Activated B cell treated with CpG ODN at 0.5 μM for 24 hours (primary cell): Measurements from ENCODE around the gene GCC2. TPM values are rescaled to one million over a fixed set of nuclear protein-coding genes. Genes with fewer than 3 reads are reported as not detected.
A peak's percentile ranks its signal among the peaks of the same experiment; 100 is the strongest.

ENCODE experiments used
- ATAC-seq: fragments of 200-7000 bp; cut with Tn5 transposase; one replicate; pipeline ENCODE4 v1.10.0; 2021; ENCODE audit warnings: low read depth, mild to moderate bottlenecking, moderate library complexity
- CTCF ChIA-PET: fragments of 350-600 bp; sonication (Branson Sonifier 250); formaldehyde crosslinking; loops from one replicate; lab custom pipeline; 2021; ENCODE audit warnings: antibody characterized with exemption; lab: Charles Lee
- POLR2A ChIA-PET: fragments of 350-600 bp; sonication (Branson Sonifier 250); formaldehyde crosslinking; loops from one replicate; lab custom pipeline; 2021; ENCODE audit warnings: antibody characterized with exemption; lab: Charles Lee
- DNase-seq: peaks from one replicate; pipeline ENCODE4 v3.0.0; 2022
- H3K27ac Mint-ChIP-seq: one replicate; pipeline ENCODE4 v1.8.0; 2020; ENCODE audit warnings: mixed read lengths
- H3K27me3 Mint-ChIP-seq: one replicate; pipeline ENCODE4 v1.8.0; 2021; ENCODE audit warnings: mixed read lengths
- H3K36me3 Mint-ChIP-seq: one replicate; pipeline ENCODE4 v1.8.0; 2021; ENCODE audit warnings: low read depth, mixed read lengths
- H3K4me1 Mint-ChIP-seq: one replicate; pipeline ENCODE4 v1.8.0; 2021; ENCODE audit warnings: mixed read lengths
- H3K4me3 Mint-ChIP-seq: one replicate; pipeline ENCODE4 v1.8.0; 2020; ENCODE audit warnings: mild to moderate bottlenecking, mixed read lengths
- H3K9me3 Mint-ChIP-seq: one replicate; pipeline ENCODE4 v1.8.0; 2020; ENCODE audit warnings: mixed read lengths
- CTCF ChIP-seq: fragments of 200-600 bp; IDR thresholded peaks from one replicate; pipeline ENCODE4 v1.8.0; 2022; ENCODE audit warnings: antibody characterized with exemption, mild to moderate bottlenecking
- intact Hi-C: fragments of 100-400 bp; cut with micrococcal nuclease; formaldehyde crosslinking; loops from one replicate; pipeline ENCODE4 v1.15.1; 2024
- total RNA-seq: library from RNA; stranded (reverse); gene quantifications from 2 replicates; pipeline ENCODE4 v1.2.3, GENCODE V29; 2022

Gene GCC2
- total RNA-seq, 1 donor from 2014 or later: 53.8 TPM

- CTCF ChIA-PET: no interaction called here
- intact Hi-C loops: no loop called here
- H3K4me1 Mint-ChIP-seq: peaks cover 41% of the 10 kb centered on the region
These were observed 11.5 kb downstream of the GCC2 start for GRCh38 chr2:108460345-108461037.

DNA sequence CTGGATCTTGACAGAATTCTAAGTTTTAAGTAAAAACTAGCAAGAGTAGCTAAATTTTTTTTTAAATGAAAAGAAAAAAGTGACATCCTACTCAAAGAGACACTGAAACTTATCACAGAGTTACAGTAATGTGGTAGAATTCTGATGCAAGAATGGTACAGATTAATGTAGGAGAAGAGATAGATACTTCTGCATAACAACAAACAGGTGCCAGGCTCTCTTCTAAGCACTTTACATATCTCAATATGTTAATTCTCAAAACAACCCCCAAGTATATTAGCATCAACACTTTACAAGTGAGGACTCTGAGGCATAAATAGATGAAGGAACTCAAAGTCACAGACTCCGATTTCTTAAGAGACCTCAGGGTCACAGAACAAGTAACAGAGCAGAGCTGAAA, 28.1 kb downstream of the GCC2 start:
- no peak for ATAC-seq
- ChIA-PET POLR2A (no interaction called here), CTCF (no interaction called here)
- no peak for DNase-seq
- no peaks in the 10 kb centered on the region for H3K9me3 Mint-ChIP-seq
- no peak overlapping the region for H3K27ac Mint-ChIP-seq
- no peaks in the 10 kb centered on the region for H3K4me1 Mint-ChIP-seq
- peaks cover 75% of the 10 kb centered on the region for H3K36me3 Mint-ChIP-seq
- intact Hi-C loops: no loop called here
- no peaks in the 10 kb centered on the region for H3K27me3 Mint-ChIP-seq
- H3K4me3 Mint-ChIP-seq: no peak overlapping the region
- TF ChIP-seq CTCF: no peak

More at GRCh38 chr2:108460345-108461037, 11.5 kb downstream of the GCC2 start:
- POLR2A ChIA-PET: no interaction called here
- H3K27me3 Mint-ChIP-seq: no peaks in the 10 kb centered on the region
- H3K36me3 Mint-ChIP-seq: peaks cover 86% of the 10 kb centered on the region
- H3K27ac Mint-ChIP-seq: peak overlapping the region; percentile 53
- ATAC-seq (no peak), DNase-seq (no peak)
- peaks cover 9% of the 10 kb centered on the region for H3K9me3 Mint-ChIP-seq
- H3K4me3 Mint-ChIP-seq: no peak overlapping the region
- TF ChIP-seq CTCF: no peak

DNA sequence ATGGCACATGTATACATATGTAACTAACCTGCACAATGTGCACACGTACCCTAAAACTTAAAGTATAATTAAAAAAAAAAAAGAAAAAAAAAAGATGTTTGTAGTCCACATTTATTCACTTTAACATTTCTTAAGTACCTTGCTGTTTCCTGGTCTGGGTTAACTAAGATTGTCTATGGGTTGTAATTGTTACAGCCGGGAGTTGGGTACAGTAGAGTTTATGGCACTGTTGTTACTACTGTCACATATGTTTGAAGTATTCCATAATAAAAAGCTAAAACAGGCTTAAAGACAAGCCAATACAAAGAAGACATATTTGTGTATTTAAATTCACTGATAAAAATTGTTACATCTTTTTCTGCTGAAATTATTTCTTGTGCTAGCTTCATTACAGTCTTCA, 36.2 kb downstream of the GCC2 start:
- CTCF ChIA-PET: interaction anchor here (0.8 kb wide), 1 partner anchor 19 kb away, joined by 3 read pairs; no protein-coding TSS in a partner anchor
- intact Hi-C loops: loop anchor here (5.0 kb wide), 1 partner anchor 47 kb away; the partner anchor contains the start of gene LIMS1
- Mint-ChIP-seq H3K36me3 (peaks cover 68% of the 10 kb centered on the region), H3K27ac (no peak overlapping the region), H3K4me3 (no peak overlapping the region), H3K9me3 (no peaks in the 10 kb centered on the region), H3K4me1 (no peaks in the 10 kb centered on the region), H3K27me3 (no peaks in the 10 kb centered on the region)
- ATAC-seq (no peak), DNase-seq (no peak)
- TF ChIP-seq CTCF: no peak
- POLR2A ChIA-PET: no interaction called here

- POLR2A ChIA-PET: no interaction called here
- Mint-ChIP-seq H3K9me3 (no peaks in the 10 kb centered on the region), H3K36me3 (peaks cover 70% of the 10 kb centered on the region), H3K27ac (no peak overlapping the region), H3K4me3 (no peak overlapping the region), H3K27me3 (no peaks in the 10 kb centered on the region), H3K4me1 (no peaks in the 10 kb centered on the region)
- no peak for ATAC-seq
- no peak for TF ChIP-seq CTCF
- intact Hi-C loops: loop anchor here (5.0 kb wide), 1 partner anchor 92 kb away; no protein-coding TSS in a partner anchor
- no peak for DNase-seq
- CTCF ChIA-PET: no interaction called here
These were observed 41.6 kb downstream of the GCC2 start for GRCh38 chr2:108490506-108491122.

GRCh38 chr2:108491848-108492247, 42.8 kb downstream of the GCC2 start:
- intact Hi-C loops: loop anchor here (5.0 kb wide), 1 partner anchor 90 kb away; no protein-coding TSS in a partner anchor

More at GRCh38 chr2:108491848-108492247, 42.8 kb downstream of the GCC2 start:
- DNase-seq (no peak), ATAC-seq (no peak)
- no peaks in the 10 kb centered on the region for H3K27me3 Mint-ChIP-seq
- POLR2A ChIA-PET: interaction anchor here (0.9 kb wide), 1 partner anchor 41 kb away, joined by 4 read pairs; no protein-coding TSS in a partner anchor
- CTCF ChIA-PET: no interaction called here
- H3K4me1 Mint-ChIP-seq: no peaks in the 10 kb centered on the region
- peaks cover 66% of the 10 kb centered on the region for H3K36me3 Mint-ChIP-seq
- H3K9me3 Mint-ChIP-seq: no peaks in the 10 kb centered on the region
- H3K4me3 Mint-ChIP-seq: no peak overlapping the region
- no peak overlapping the region for H3K27ac Mint-ChIP-seq
- no peak for TF ChIP-seq CTCF
